NOMO-1 treated with DMSO at 0.1 percent for 48 hours (cell line): ENCODE measurements around the gene TNFRSF14.

Source experiments
- DNase-seq: peaks from one replicate; lab custom pipeline; 2025; ENCODE audit not compliant: unreplicated experiment; lab: John Stamatoyannopoulos, UW

Gene TNFRSF14

GRCh38 chr1:2556277-2556677 lies at the start of gene TNFRSF14:
TNFRSF14 (plus strand) TSS chr1:2556371; CDS start chr1:2556665, 294 bp downstream.
- peak; percentile 68 for DNase-seq

- DNase-seq: no peak
Measured at GRCh38 chr1:2506901-2507565, 49.1 kb upstream of the TNFRSF14 start.

GRCh38 chr1:2507744-2508155 lies 48.4 kb upstream of the TNFRSF14 start:
- DNase-seq: no peak

GRCh38 chr1:2508180-2508579 lies 48.0 kb upstream of the TNFRSF14 start:
- DNase-seq: no peak

- DNase-seq: no peak
Measured at GRCh38 chr1:2508751-2509150, 47.4 kb upstream of the TNFRSF14 start.

- no peak for DNase-seq
Measured at GRCh38 chr1:2509589-2509988, 46.6 kb upstream of the TNFRSF14 start.

- DNase-seq: no peak
Measured at GRCh38 chr1:2510366-2511155, 45.6 kb upstream of the TNFRSF14 start.

- no peak for DNase-seq
Measured at GRCh38 chr1:2512862-2513421, 43.2 kb upstream of the TNFRSF14 start.

- no peak for DNase-seq
Measured at GRCh38 chr1:2513939-2514652, 42.1 kb upstream of the TNFRSF14 start.

GRCh38 chr1:2514863-2515762 lies 41.1 kb upstream of the TNFRSF14 start:
- DNase-seq: no peak

GRCh38 chr1:2515763-2516080 lies 40.4 kb upstream of the TNFRSF14 start:
- DNase-seq: no peak

- DNase-seq: no peak
Measured at GRCh38 chr1:2516124-2516523, 40.0 kb upstream of the TNFRSF14 start.

GRCh38 chr1:2516946-2517345 lies 39.2 kb upstream of the TNFRSF14 start:
- DNase-seq: no peak

GRCh38 chr1:2517966-2518365 lies 38.2 kb upstream of the TNFRSF14 start:
- no peak for DNase-seq

- DNase-seq: no peak
Measured at GRCh38 chr1:2518528-2518927, 37.6 kb upstream of the TNFRSF14 start.

GRCh38 chr1:2519029-2519685 lies 37.0 kb upstream of the TNFRSF14 start:
- no peak for DNase-seq

- DNase-seq: no peak
Measured at GRCh38 chr1:2519729-2520128, 36.4 kb upstream of the TNFRSF14 start.

- DNase-seq: no peak
Measured at GRCh38 chr1:2520206-2520605, 36.0 kb upstream of the TNFRSF14 start.

GRCh38 chr1:2520806-2521205 lies 35.4 kb upstream of the TNFRSF14 start:
- no peak for DNase-seq

- DNase-seq: no peak
Measured at GRCh38 chr1:2522230-2522629, 33.9 kb upstream of the TNFRSF14 start.
